ACC112 (cell line): ENCODE results near the gene OR51F2.
"Not testable (repeated sequence)": the region's sequence is repeated elsewhere in the genome, so short reads cannot be mapped to it uniquely, and the experiment has no call there.

Source experiments
- H2AFZ ChIP-seq: fragments of 200-600 bp; sonication (generic); one replicate; pipeline ENCODE4 v1.6.0; 2017; ENCODE audit warnings: antibody characterized with exemption, low read length; ENCODE audit not compliant: unreplicated experiment
- H3K27ac ChIP-seq: fragments of 200-600 bp; sonication (generic); 2 replicates; pipeline ENCODE4 v1.5.1; 2014; ENCODE audit warnings: low read depth, mild to moderate bottlenecking, antibody characterized with exemption, low read length, moderate library complexity
- H3K27me3 ChIP-seq: fragments of 200-600 bp; sonication (generic); 2 replicates; pipeline ENCODE4 v1.6.1; 2014; ENCODE audit warnings: mild to moderate bottlenecking, antibody characterized with exemption, low read length, moderate library complexity, mixed read lengths; ENCODE audit not compliant: insufficient read depth
- H3K36me3 ChIP-seq: fragments of 200-600 bp; sonication (generic); 2 replicates; pipeline ENCODE4 v1.6.1; 2016; ENCODE audit warnings: mild to moderate bottlenecking, antibody characterized with exemption, low read length, moderate library complexity, mixed read lengths; ENCODE audit not compliant: insufficient read depth
- H3K4me1 ChIP-seq: fragments of 200-600 bp; sonication (generic); one replicate; pipeline ENCODE4 v1.6.1; 2016; ENCODE audit warnings: low read length, mixed read lengths; ENCODE audit not compliant: insufficient read depth, unreplicated experiment, control insufficient read depth
- H3K4me3 ChIP-seq: fragments of 200-600 bp; sonication (generic); 2 replicates; pipeline ENCODE4 v1.5.1; 2014; ENCODE audit warnings: mild to moderate bottlenecking, low read depth, low read length
- H3K79me2 ChIP-seq: fragments of 200-600 bp; sonication (generic); one replicate; pipeline ENCODE4 v1.6.0; 2016; ENCODE audit warnings: low read length; ENCODE audit not compliant: control insufficient read depth, unreplicated experiment, insufficient read depth

OR51F2 gene

GRCh38 chr11:4821021-4821420 lies at the start of gene OR51F2:
Gene OR51F2, plus strand, starts transcription at chr11:4821321. Its CDS starts 101 bp downstream, at chr11:4821422.
- Histone ChIP-seq H3K79me2 (no peaks in the 10 kb centered on the region), H3K4me3 (no peak within 1 kb of the TSS), H3K27me3 (no peaks in the 10 kb centered on the region), H2AFZ (no peak within 1 kb of the TSS), H3K4me1 (no peaks in the 10 kb centered on the region), H3K27ac (no peak within 1 kb of the TSS), H3K36me3 (no peaks in the 10 kb centered on the region)

- H2AFZ ChIP-seq = no peak overlapping the region
- H3K4me3 ChIP-seq = no peak overlapping the region
- no peaks in the 10 kb centered on the region for H3K4me1 ChIP-seq
- no peaks in the 10 kb centered on the region for H3K27me3 ChIP-seq
- H3K27ac ChIP-seq = no peak overlapping the region
- H3K36me3 ChIP-seq = no peaks in the 10 kb centered on the region
- no peaks in the 10 kb centered on the region for H3K79me2 ChIP-seq
These were observed 38.7 kb upstream of the OR51F2 start for GRCh38 chr11:4782454-4782853.

GRCh38 chr11:4797206-4797605 lies 23.9 kb upstream of the OR51F2 start:
- Histone ChIP-seq H2AFZ (no peak overlapping the region), H3K27ac (no peak overlapping the region), H3K36me3 (no peaks in the 10 kb centered on the region), H3K4me1 (no peaks in the 10 kb centered on the region), H3K79me2 (no peaks in the 10 kb centered on the region), H3K4me3 (no peak overlapping the region), H3K27me3 (no peaks in the 10 kb centered on the region)

- H3K4me1 ChIP-seq = no peaks in the 10 kb centered on the region
- no peaks in the 10 kb centered on the region for H3K27me3 ChIP-seq
- H3K79me2 ChIP-seq = no peaks in the 10 kb centered on the region
- no peak overlapping the region for H3K4me3 ChIP-seq
- no peaks in the 10 kb centered on the region for H3K36me3 ChIP-seq
- H3K27ac ChIP-seq = no peak overlapping the region
- no peak overlapping the region for H2AFZ ChIP-seq
These were observed 22.5 kb upstream of the OR51F2 start for GRCh38 chr11:4798427-4799183.

- H3K4me3 ChIP-seq, H3K4me1 ChIP-seq, H2AFZ ChIP-seq, H3K79me2 ChIP-seq, H3K36me3 ChIP-seq, H3K27me3 ChIP-seq, H3K27ac ChIP-seq: not testable (repeated sequence)
These were observed 19.8 kb upstream of the OR51F2 start for GRCh38 chr11:4801316-4801715.

- no peaks in the 10 kb centered on the region for H3K27me3 ChIP-seq
- no peak within 1 kb of the TSS for H3K27ac ChIP-seq
- H3K79me2 ChIP-seq = no peaks in the 10 kb centered on the region
- H3K4me1 ChIP-seq = no peaks in the 10 kb centered on the region
- no peak within 1 kb of the TSS for H2AFZ ChIP-seq
- no peak within 1 kb of the TSS for H3K4me3 ChIP-seq
- no peaks in the 10 kb centered on the region for H3K36me3 ChIP-seq
These were observed 16.8 kb upstream of the OR51F2 start, which contains the start of gene OR52R1 for GRCh38 chr11:4804280-4804679. Gene OR52R1, minus strand, starts transcription at chr11:4804380. Its CDS starts 0 bp downstream, at chr11:4804380.

GRCh38 chr11:4808476-4808875 lies 12.6 kb upstream of the OR51F2 start:
- no peaks in the 10 kb centered on the region for H3K4me1 ChIP-seq
- no peaks in the 10 kb centered on the region for H3K27me3 ChIP-seq
- no peaks in the 10 kb centered on the region for H3K79me2 ChIP-seq
- H3K36me3 ChIP-seq = no peaks in the 10 kb centered on the region
- H3K27ac ChIP-seq = no peak overlapping the region
- no peak overlapping the region for H2AFZ ChIP-seq
- no peak overlapping the region for H3K4me3 ChIP-seq

GRCh38 chr11:4809246-4809645 lies 11.9 kb upstream of the OR51F2 start:
- Histone ChIP-seq H3K36me3 (no peaks in the 10 kb centered on the region), H3K4me1 (no peaks in the 10 kb centered on the region), H3K4me3 (no peak overlapping the region), H2AFZ (no peak overlapping the region), H3K79me2 (no peaks in the 10 kb centered on the region), H3K27me3 (no peaks in the 10 kb centered on the region), H3K27ac (no peak overlapping the region)

- no peak overlapping the region for H3K27ac ChIP-seq
- no peaks in the 10 kb centered on the region for H3K27me3 ChIP-seq
These were observed 4.0 kb downstream of the OR51F2 start for GRCh38 chr11:4825132-4825531.

GRCh38 chr11:4826425-4826824 lies 5.3 kb downstream of the OR51F2 start:
- no peaks in the 10 kb centered on the region for H3K79me2 ChIP-seq
- H3K27me3 ChIP-seq = no peaks in the 10 kb centered on the region

More at GRCh38 chr11:4825132-4825531, 4.0 kb downstream of the OR51F2 start:
- Histone ChIP-seq H3K4me1 (no peaks in the 10 kb centered on the region), H3K36me3 (no peaks in the 10 kb centered on the region), H3K4me3 (no peak overlapping the region), H3K79me2 (no peaks in the 10 kb centered on the region), H2AFZ (no peak overlapping the region)

GRCh38 chr11:4830346-4830745 lies 9.2 kb downstream of the OR51F2 start:
- Histone ChIP-seq H2AFZ (no peak overlapping the region), H3K36me3 (no peaks in the 10 kb centered on the region), H3K27ac (no peak overlapping the region), H3K27me3 (no peaks in the 10 kb centered on the region), H3K4me3 (no peak overlapping the region), H3K79me2 (no peaks in the 10 kb centered on the region), H3K4me1 (no peaks in the 10 kb centered on the region)

More at GRCh38 chr11:4826425-4826824, 5.3 kb downstream of the OR51F2 start:
- no peaks in the 10 kb centered on the region for H3K36me3 ChIP-seq
- H3K4me3 ChIP-seq = no peak overlapping the region
- H3K4me1 ChIP-seq = no peaks in the 10 kb centered on the region
- no peak overlapping the region for H2AFZ ChIP-seq
- H3K27ac ChIP-seq = no peak overlapping the region
